IPS DF 4.7 (cell line): ENCODE data around the gene NES.
"Not testable (repeated sequence)": the region's sequence is repeated elsewhere in the genome, so short reads cannot be mapped to it uniquely, and the experiment has no call there.

Experiments used
- DNase-seq: peaks from one replicate; pipeline ENCODE4 v3.0.0-alpha.2; 2013; ENCODE audit warnings: low spot score; ENCODE audit errors: extremely low read depth

NES gene

DNA sequence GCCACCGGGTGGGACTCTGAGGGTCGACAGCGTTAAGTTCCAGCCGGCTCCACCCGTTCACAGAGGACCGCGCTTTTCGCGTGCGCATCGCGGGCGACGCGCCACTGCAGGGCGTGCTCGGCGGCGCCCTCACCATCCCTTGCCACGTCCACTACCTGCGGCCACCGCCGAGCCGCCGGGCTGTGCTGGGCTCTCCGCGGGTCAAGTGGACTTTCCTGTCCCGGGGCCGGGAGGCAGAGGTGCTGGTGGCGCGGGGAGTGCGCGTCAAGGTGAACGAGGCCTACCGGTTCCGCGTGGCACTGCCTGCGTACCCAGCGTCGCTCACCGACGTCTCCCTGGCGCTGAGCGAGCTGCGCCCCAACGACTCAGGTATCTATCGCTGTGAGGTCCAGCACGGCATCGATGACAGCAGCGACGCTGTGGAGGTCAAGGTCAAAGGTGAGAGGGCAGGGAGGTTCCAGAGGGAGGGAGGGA, 30.4 kb downstream of the NES start:
- no peak for DNase-seq

GRCh38 chr1:156645666-156646065, 31.5 kb downstream of the NES start:
- DNase-seq, result no peak

DNA sequence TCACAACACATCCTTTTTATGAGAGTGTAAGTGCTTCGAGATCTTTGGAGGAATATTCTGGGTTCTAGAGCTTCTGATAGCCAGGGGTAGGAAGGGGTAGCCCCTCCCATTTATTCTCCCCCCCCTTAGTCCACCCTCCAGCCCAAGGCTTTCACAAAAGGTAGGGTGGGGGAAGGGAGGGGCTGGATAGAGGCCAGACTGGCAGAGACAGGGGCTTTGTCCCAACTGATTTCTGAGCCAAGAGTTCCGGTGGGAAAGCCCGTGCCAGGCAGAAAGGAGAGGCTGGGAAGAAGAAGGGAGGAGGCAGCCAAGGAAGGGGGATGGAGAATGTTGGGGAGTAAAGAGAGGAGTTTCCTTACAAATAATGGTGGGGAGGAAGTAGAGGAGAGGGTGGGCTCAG, 32.2 kb downstream of the NES start:
- DNase-seq, result no peak

DNA sequence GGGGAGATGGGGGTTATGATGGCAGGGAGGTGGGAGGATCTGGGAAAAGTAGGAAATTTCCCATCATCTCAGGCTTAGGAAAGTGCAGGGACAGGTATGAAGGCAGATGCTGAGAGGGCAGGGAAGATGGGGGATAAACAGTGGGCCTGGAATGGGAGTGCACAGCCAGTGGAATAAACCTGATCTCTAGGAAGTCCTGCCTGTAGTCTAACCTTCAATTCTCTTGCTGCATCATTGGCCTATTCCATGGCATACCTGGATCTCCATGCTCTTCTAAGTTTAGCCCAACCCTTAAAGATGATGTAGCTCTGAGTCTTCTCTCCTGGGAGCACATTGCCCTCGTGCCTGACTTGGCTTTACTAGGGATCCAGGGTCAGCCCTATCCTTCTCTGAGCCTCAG, 32.6 kb downstream of the NES start:
- DNase-seq, result no peak

DNA sequence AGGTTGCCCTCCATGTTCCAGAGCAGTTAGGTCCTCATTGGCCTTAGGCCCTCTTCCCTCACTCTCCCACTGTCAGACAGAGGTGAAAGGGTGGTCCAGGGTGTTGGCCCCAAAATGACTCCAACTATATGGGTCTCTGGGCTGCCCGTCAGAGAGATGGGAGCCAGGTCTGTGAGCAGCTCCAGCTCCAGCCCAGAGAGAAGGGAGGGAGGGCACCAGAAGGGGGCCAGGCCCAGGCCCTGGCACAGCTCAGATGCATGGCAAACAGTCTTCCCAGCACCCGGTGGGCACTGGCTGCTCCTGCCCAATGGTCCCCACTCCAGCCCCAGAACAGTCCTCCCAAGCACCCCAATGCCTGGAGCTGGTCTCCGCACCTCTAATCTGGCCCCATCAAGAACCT, 33.1 kb downstream of the NES start:
- DNase-seq, result no peak

- DNase-seq, result no peak
These were observed 33.5 kb downstream of the NES start for GRCh38 chr1:156643778-156644092.

DNA sequence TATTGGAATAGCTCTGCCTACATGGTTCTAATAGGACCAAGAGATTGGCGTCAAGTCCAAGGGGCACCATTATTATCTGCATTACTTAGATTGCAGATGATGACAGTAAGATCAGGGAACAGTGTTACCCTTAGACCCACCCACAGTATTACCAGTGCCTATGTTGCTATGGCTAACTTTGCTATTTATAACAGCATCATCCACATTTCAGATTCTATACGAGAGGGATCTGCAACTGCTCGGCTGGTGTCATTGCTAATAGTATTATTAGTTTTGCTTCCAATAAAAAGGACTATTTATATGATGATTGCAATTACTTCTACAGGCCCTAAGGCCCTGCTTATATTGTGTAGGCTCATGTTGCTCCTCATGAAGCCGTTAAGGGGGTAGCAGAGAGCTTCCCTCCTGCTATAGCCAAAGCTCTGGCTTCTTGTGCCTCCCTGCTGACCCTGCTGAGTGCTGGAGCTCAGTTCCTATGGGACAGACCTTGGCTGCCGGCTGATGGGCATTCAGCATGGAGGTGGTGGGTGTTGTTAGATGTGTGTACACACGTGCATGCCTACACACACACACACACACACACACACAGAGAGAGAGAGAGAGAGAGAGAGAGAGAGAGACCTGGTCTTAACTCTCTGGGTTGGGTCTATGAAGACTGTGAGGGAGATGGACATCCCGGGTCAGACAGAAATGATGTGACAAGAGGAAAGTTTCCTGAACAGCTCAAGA, 34.0 kb downstream of the NES start:
- no peak for DNase-seq

GRCh38 chr1:156642265-156643048, 34.8 kb downstream of the NES start:
- DNase-seq, result no peak

GRCh38 chr1:156641761-156642264, 35.4 kb downstream of the NES start, which contains the start of gene BCAN:
BCAN (plus strand) TSS chr1:156642117; CDS start chr1:156646055, 3,938 bp downstream.
- no peak for DNase-seq

- DNase-seq, result no peak
These were observed 36.1 kb downstream of the NES start for GRCh38 chr1:156640842-156641706.

- no peak for DNase-seq
These were observed 37.6 kb downstream of the NES start for GRCh38 chr1:156639601-156640101.

DNA sequence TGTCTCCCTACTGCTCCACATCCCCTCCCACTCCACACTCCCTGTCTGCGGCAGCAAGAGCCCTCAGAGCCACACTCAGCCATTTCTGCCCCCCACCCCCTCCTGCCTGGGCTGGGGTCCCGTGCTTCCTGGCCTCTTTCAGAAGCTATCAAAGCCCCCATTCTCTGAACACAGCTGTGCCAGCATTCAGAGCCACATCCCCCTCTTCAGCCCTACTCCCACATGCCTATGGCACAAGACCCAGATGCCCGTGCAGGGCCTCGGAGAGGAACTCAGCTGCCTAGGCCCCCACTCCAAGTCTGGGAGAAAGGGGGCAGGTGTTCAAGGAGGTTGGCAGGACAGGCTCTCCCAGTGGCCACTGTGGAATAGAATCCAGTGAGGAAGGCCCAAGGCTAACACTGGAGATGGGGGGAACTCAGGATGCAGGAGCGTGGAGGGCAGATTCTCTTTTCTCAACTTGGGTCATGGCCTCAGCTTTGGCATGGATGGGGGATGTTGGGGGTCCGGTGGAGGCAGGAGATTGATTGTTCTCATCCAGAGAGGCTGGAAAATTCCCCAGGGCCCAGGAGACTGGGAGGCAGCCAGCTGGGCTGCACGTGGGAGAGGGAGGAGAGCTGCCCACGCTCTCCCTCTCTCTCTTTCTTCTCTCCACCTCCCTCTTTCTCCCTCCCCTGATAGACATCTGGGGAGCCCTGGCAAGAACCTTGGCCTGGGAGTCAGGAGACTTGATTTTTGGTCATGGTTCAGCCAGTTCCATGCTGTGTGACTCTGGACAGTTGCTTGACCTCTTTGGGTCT, 38.8 kb downstream of the NES start:
- DNase-seq, result no peak

- DNase-seq, result no peak
These were observed 44.9 kb downstream of the NES start for GRCh38 chr1:156632355-156632754.

GRCh38 chr1:156631152-156631551, 46.1 kb downstream of the NES start:
- DNase-seq, result not testable (repeated sequence)

GRCh38 chr1:156629823-156630449, 47.3 kb downstream of the NES start:
- DNase-seq, result no peak

DNA sequence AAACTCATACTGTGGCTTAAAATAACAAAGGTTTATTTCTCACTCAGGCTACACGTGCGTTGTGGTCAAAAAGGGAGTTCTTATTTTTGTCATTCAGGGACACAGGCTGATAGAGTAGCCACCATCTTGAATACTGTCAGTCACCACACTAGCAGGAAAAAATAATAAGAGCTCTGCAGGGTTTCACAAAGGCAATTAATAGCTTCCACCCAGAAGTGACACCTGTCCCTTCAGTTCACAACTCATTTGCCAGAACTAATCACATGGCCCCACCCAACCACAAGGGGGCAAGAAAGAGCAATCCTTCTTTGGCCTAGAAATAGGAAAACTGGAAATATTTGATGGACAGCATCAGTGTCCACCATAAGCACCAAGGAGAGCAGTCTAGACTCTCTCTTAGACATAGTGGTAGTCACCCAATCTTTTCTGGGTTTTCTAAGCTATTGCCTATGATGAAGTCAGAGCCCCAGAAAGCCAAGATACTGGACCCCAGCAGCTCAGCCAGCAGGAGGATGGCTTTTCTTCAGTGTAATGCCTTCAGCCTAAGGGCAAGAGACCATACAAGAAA, 49.8 kb downstream of the NES start:
- DNase-seq, result no peak

- no peak for DNase-seq
These were observed 51.1 kb downstream of the NES start for GRCh38 chr1:156626079-156626438.

- DNase-seq, result no peak
These were observed 51.6 kb downstream of the NES start for GRCh38 chr1:156625436-156626078.

- DNase-seq, result no peak
These were observed 52.3 kb downstream of the NES start for GRCh38 chr1:156624814-156625435.
